SIG-M5 (cell line): ENCODE measurements around the gene PXDN.
"Not testable (repeated sequence)": the region's sequence is repeated elsewhere in the genome, so short reads cannot be mapped to it uniquely, and the experiment has no call there.

Source experiments
- DNase-seq: peaks from one replicate; lab custom pipeline; 2025; lab: John Stamatoyannopoulos, UW

Gene PXDN

DNA sequence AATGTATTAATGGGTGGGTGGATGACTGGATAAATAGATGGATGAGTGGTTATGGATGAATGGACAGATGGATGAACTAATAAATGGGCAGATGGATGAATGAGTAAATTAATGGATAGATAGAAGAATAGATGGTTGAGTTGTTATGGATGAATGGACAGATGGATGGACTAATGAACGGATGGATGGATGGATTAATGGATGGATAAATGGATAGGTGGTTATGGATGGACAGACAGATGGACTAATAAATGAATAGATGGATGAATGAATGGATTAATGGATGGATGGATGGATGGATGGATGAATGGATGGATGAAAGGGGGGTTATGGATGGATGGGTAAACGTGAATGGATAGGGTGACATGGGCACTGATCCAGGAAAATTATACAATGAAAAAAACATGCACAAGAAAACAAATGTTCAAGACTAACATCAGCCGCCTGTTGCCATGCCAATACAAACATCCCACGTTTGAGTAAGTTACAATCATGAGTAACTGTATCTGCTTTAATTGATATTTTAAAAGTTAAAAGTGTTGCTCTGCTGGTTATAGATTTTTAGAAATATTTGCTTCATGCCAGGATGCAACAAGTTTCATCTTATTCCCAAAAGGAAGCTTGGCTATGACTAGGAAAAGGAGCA lies 20.8 kb downstream of the PXDN start:
- no peak for DNase-seq

DNA sequence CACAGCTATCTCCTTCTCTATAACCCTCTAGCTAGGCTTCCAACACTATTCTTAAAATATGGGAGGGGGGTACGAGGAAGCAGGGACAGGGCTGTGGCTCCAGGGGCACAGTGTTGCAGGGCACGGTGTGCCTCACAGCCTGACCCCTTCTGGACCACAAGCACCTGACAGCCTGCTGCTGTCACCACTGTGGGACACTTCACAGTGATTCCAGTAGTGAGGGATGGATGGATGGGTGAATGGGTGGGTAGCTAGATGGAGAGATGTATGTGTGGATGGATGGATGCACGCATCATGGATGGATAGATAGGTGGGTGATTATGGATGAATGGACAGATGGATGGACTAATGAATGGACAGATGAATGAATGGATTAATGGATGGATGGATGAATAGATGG lies 21.6 kb downstream of the PXDN start:
- no peak for DNase-seq

DNA sequence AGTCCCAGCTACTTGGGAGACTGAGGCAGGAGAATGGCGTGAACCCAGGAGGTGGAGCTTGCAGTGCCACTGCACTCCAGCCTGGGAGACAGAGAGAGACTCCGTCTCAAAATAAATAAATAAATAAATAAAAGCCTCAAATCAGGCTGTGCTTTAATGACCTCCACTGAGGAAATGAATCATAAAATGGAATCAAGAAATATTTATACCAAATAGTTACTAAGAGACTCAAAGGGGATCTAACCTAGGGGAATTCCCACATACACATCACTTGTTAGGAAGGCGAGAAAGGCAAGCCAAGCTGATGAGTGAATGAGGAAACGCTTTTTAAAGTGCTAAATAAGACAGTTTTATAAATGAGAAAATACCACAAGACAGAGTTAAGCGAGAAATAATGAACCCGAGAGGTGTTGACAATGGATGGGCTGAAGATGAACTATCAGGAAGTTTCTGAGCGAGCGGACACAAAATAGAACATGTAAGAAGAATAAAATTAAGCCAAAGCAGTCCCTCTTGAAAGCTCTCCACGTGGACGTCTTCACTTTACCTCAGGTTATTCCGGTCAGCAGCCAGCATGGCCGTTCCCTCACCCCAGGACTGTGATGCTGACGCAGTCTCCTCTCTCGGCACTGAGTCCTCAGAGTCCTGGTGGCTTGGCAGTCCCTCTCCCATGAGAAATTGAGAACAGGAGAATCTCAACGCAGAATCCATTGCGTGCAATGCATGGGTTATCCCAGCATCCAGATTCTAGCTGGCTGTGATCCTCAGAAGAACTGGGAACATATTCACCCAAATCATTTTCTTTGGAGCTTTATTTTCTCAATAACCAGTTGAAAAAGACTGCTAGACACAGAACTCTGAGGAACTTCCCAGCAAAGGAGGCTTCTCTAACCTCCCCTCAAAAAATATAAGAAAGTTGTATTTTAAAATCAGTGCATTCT lies 22.3 kb downstream of the PXDN start:
- DNase-seq: no peak

DNA sequence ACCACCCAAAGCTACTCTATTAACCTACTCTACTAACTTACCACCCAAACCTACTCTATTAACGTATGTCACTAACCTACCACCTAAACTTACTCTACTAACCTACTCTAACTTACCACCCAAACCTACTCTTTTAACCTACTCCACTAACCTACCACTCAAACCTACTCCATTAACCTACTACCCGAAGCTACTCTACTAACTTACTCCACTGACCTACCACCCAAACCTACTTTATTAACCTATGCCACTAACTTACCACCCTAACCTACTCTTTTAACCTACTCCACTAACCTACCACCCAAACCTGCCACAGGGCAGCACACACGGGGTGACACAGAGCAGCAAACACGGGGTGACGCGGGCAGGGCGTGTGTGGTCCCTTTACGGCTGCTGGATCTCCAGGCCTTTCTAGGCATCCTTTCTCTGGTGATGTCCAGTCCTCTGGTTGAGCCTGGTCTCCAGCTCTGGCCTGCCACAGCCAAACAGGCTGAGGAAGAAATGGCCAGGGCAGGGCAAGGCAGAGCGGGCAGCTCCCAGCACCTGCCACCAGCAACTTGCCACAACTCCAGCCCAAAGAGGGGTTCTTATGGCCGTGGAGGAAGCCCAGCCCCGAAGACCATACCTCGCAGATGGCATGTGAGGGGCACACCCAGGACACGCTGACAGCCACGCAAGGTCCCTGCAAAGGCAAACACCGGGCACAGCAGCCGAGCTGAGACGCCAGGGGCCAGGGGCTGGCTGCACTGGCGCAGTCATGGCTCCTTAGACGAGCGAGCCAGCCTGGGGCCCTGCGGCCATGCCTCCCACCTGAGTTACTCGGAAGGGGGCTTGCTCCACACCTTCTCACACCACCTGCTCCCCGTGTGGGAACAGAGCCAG lies 25.7 kb downstream of the PXDN start:
- DNase-seq: no peak

DNA sequence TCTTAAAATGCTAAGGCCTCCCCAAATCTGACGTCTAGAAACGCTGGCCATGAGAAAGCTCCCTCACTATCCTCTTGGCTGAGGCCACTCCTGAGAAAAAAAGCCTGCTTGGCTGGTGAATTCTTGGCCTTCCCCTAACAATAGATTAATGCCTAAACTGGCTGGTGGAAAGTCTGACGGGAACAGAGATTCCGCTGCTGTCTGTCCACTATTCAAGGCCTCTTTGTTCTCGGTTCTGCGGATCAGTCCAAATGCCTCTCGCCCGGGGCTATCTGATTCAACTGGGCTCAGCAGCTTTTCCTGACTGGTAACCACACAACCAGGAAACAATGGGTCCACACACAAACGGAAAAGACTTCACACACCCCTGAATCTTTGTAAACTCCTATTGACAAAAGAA lies 27.2 kb downstream of the PXDN start:
- no peak for DNase-seq

DNA sequence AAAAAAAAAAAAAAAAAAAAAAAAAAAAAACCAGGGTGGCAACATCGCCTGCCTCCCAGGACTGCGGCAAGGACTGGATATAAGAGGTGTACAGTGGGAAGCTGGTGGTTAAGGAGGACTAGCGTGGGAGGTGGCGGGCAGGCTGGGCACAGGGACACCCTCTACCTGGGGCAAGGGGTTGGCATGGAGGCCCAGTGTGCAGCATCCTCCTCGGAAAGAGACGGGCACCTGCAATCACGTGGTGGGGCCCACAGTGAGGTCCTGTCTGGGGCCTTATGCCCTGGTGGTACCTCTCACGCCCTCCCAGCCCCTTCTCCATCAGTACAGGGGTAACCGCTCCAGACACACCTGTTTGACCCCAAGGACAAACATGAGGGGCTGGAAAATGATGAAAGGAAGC lies 27.9 kb downstream of the PXDN start:
- DNase-seq: no peak

DNA sequence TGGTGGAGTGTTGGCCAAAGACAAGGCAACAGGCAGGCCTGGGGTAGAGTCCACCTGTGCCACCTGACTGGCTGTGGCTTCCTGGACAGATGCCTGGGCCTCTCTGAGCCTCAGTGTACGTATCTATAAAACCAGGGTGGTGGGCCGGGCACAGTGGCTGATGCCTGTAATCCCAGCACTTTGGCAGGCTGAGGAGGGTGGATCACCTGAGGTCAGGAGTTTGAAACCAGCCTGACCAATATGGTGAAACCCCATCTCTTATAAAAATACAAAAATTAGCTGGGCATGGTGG lies 28.4 kb downstream of the PXDN start:
- not testable (repeated sequence) for DNase-seq

DNA sequence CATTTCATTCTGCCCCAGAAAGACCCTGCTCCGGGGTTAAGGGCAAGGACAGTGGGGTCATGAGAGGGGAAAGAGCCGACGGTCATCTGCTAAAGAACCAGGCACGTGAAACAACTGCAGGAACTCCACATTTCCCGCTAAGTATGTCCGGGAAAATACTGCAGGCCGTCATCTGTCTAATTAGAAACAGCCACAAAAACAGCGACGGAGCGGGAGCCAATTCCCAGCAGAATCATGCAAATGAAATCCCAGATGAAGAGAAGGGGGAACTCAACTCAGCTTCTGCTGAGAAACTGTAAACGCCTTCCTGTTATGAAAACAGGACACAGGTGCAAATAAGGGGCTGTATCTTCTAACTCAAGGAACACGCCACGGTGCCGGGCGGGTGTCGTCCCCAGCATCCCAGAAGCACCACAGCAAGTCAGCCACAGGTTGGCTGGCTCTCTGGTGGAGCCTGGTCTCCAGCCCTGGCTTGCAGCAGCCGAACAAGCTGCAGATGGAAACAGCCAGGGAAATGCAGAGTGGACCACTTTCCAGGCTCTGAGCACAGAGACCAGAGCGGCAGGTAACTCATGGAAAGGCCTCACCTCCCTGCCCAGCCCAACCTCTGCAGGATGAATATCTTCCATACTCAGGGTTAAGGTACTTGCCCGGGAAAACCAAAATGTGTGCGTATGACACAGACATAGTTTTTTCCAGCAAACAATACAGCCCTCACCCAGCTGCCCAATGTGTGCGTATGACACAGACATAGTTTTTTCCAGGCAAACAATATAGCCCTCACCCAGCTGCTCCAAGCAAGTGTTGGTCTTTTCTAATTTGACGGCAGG lies 28.9 kb downstream of the PXDN start:
- DNase-seq: no peak

DNA sequence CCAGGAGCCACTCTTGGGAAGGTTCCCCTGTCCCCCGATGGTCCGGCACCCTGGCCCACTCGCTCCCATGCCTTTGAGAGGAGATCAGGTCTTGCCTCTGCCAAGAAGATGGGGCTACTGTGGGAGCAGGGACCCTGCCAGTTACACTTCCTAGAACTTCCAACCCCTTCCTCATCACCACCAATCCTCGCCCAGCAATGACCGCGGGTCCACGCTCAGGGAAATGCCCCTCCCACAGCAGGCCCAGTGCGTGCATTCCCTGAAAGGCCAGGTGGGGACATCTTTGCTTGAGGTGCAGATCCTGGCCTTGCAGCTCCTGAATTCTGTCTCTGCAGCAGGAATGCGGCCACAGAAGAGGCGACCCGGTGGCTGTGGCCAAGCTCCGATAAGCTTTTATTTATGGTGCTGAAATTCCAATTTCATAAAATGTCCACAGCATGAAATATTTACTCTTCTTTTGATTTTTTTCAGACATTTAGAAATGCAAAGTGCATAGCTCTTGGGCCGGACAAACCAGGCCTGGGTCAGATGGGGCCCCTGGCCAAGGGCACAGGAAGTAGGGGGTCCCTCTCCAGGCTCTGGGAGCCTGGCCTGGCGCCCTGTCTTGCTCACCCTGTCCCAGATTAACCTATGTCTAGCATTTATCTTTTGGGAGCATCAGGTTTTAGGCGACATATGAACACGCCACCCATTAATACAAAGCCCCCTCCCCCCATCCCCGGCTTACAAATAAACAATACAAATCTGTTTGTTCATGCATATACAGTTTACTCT lies 29.8 kb downstream of the PXDN start:
- DNase-seq: no peak

DNA sequence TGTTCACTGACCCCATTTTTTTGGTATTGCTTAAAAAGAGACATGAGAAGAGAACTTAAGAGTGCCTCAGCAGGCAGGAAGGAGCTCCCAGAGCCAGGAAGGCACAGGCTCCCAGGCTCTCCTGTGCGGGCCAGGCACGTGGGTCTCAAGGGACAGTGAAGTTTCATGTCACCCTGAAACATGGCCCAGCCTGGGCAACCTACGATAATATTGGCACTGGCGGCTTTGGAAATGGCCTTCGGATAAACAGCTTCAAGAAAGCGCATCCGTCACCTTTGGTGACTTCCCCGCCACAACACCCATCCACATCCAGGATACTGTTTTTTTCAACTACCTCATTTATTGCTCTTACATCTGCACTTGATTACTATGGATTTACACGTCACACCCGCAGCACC lies 30.5 kb downstream of the PXDN start:
- no peak for DNase-seq

DNA sequence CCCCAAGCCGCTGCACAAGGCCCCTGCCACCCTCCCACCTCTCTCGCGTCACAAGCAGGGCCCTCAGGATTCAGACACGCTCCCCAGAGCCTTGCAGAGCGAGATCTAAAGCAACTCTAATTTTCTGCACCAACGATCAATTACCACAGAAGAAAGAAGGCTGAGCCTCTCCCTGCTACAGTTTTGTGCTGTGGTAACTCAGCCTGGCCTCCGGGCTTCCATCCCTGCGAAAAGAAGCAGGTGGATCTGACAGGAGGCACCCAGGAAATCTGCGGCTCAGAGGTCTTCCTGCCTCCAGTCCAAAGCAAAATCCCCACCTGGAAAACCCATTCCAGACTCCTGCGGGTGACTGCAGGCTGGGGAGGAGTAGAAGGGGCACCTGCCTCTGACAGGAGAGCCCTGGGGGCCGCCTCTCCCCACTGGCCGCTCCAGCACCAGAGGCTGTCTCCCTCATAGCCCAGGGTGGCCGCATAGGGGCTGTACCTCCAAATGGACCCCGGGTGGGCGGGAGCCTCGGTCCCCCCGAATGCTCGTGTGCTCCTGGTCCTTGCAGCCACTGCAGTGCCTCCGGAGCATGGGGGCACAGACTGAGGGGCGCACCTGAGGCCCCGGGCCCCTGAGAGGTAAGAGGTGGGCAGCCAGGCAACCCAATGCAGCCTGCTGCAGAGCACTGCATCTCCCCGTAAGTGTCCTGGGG lies 31.0 kb downstream of the PXDN start:
- DNase-seq: no peak

DNA sequence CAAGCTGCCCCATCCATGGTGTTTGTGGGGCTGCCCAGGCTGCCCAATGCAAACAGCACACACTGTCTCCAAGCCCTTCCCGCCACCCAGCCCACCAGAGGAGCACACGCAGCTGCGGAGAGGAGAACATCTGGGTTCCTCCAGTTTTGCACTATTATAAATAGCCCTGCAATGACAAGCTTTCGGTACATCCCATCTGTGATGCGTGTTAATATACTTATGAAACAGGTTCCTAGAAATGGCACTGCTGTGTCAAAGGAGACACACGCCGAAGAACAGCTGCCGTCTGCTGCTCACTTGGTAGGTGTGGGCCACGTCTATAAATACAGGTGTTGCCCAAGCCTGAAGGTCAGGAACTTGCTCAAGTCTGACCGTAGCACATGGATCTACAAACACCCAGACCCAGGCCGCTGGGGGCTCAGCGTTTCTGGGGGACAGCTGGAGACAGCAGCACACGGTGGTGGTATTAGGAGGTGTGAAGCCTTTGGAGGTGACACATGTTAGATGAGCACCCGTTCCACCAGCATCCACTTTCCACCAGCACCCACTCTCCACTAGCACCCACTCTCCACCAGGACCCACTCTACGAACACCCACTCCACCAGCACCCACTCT lies 34.3 kb downstream of the PXDN start:
- DNase-seq: no peak

DNA sequence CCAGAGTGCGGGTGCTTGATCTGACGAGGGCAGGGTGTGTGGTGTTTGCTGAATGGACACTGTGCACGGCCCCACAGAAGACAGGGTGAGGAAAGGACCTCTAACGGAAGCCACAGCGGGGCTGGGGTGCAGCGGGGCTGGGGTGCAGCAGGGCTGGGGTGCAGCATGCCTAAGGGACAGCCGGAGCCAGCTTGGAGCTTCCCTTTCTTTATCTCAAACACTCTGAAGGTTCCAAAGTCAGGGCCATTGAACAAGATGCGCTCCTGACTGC lies 35.0 kb downstream of the PXDN start:
- no peak for DNase-seq

DNA sequence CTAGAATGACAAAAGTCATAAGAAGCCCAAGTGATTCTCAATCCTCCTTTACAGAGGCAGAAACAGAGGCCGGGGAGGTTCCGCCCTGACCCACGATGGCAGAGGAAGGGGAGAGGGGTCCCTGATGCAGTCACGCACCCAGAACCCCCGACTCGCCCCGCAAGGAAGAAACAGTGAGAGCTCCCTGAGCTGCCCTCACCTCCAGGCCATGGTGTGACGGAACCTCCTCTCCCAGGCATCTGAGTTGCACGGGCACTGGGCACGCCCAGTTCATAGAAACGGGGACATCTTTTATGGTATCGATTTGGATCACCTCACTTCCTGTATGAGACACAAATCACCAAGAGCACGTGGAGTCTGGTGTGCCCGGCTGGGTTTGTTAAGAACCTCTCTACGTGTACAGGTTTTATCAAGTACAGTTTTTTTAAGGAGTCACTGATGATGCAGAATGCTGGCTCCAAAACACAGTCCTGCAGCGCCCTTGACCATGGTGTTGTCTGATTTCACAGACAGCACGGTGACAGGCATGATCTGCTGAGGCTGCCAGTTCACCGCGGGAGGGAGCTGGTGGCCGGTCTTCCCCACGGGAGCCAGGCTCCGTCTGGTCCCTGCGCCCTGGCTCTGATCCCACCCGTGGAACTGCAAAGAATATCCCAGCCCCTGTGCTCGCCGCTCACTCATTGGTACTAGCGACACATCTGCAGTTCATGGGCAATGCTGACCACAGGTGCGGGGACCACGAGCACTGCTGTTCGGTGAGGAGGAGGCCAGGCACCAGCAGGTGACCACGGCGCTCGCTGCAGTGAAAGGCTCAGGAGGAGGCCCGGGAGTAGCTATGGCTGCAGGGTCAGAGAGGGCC lies 35.6 kb downstream of the PXDN start:
- DNase-seq: no peak

DNA sequence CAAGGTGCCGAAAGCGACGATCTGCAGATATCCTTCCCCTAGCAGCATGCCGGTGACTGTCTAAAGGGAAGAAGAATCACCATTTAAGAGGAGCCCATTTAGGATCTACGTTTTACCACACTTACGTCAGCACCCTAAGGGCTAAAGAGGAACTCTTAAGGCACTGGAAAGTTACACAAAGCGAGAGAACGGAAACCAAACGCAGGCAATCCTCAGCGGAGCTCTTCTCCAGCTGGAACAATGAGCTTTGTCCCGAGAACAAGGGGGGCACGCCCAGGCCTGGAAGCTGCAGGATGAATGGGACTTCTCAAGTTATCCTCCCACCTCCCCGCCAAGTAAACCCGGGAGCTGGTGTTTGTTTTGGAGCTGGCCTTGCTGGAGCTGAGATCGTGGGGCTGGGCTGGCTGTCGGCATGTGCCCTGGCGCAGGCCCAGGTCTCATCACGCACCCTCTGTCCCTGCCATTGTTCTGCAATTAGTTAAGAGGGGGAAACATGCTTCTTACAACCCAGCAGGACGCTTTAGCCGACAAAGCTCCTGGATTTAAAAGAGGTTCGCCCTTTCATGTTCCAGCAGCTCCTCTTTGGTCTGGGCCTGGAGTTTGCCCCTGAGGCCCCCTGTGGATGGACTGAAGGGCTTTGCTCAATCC lies 36.4 kb downstream of the PXDN start:
- DNase-seq: no peak

DNA sequence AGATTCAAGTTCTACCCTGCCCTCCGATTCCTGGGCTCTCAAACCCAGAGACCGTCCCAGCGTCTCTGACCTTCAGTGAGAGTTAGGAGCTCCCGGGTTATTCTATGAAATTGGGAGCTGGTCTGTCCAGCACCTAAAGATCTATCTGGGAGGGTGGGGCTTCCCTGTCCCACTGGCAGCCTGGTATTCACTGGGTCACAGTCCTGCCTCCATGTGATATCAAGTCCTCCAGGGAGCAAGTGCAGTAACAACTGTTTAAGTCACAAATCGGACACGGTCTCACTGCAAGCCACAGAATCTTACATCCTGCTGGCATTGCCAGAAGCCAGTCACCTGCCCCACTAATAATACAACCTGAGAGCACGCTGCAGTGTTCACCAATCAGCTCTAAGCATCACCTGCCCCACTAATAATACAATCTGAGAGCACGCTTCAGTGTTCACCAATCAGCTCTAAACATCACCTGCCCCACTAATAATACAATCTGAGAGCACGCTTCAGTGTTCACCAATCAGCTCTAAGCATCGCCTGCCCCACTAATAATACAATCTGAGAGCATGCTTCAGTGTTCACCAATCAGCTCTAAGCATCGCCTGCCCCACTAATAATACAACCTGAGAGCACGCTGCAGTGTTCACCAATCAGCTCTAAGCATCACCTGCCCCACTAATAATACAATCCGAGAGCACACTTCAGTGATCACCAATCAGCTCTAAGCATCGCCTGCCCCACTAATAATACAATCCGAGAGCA lies 38.0 kb downstream of the PXDN start:
- not testable (repeated sequence) for DNase-seq

DNA sequence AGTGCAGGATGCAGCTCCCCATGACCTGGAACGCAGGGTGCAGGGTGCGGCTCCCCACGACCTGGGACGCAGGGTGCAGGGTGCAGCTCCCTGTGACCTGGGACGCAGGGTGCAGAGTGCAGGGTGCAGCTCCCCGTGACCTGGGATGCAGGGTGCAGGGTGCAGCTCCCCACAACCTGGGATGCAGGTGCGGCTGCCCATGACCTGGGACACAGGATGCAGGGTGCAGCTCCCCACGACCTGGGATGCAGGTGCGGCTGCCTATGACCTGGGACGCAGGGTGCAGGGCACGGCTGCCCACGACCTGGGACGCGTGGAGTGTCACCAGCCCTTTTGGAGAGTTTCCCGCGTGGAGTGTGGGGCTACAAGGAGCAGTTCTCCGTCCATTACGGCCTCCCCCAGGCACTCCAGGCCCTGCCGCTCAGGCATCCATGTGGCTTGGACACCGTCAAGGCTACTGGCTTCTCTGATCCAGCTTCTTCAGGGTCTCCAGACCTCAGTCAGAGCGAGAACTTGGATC lies 38.7 kb downstream of the PXDN start:
- DNase-seq: no peak
